ENCODE results near the gene REPIN1. TPM values are rescaled to one million over a fixed set of nuclear protein-coding genes. Genes with fewer than 3 reads are reported as not detected.

REPIN1 gene
- total RNA-seq, 1 experiment from 2014 or later, result 106 TPM

DNA sequence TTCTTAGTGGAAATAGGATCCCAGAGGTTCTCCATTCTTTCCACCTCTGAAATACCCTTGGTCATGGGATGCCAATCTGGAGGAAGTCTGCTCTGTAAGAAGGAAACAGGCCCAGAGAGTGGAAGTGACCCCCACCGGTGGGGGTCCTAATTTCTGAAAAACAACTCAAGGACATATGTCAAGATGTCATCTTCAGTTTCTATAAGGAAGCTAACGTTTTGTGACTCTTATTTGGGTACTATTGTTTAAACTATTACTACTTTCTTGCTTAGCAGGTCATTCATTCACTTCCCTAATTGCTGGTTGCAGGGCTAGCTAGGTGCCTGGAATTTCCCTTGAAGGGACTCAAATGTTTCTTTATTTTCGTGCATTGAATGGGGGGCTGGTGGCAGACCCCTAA is 8.6 kb downstream of the REPIN1 start:
- DNase-seq, result no peak
- Mint-ChIP-seq H3K36me3 (ENCODE audit: insufficient read depth in 1 of 3, low read depth in 3 of 3) (peaks cover 26 to 34% (median 26%) of the 10 kb centered on the region in 3 experiments; a peak in 6 of 7 replicates), H3K27ac (peak overlapping the region in 2 of 3 experiments; percentile 93 to 95; a peak in 3 of 7 replicates), H3K4me1 (peaks cover 66 to 76% of the 10 kb centered on the region in 2 experiments), H3K4me3 (peak overlapping the region in 1 of 2 experiments; percentile 16; a peak in 1 of 5 replicates), H3K27me3 (ENCODE audit: low read depth) (no peaks in the 10 kb centered on the region), H3K9me3 (no peaks in the 10 kb centered on the region)
- Histone ChIP-seq H3K18ac (ENCODE audit: insufficient read length, low read depth, low read length) (no peak overlapping the region), H3K27me3 (ENCODE audit: insufficient read depth, low read length) (no peaks in the 10 kb centered on the region), H2AFZ (ENCODE audit: low read length) (no peak overlapping the region), H2BK12ac (ENCODE audit: insufficient read length, low read depth, low read length) (no peak overlapping the region), H2AK5ac (ENCODE audit: insufficient read length, low read length) (no peak overlapping the region), H3K4me2 (ENCODE audit: insufficient read depth, insufficient read length, low read length) (no peak overlapping the region), H2BK120ac (ENCODE audit: low read depth, low read length, poor library complexity, severe bottlenecking) (no peak overlapping the region), H3K4me1 (ENCODE audit: insufficient read depth, low read length) (peaks cover 12% of the 10 kb centered on the region; the same call in 1 of the 2 replicates), H2BK5ac (ENCODE audit: insufficient read length, low read length) (no peak overlapping the region), H3K9ac (ENCODE audit: extremely low read depth, insufficient read length, low read length) (no peak overlapping the region), H3K27ac (ENCODE audit: insufficient read length, low read depth, low read length) (no peak overlapping the region), H3K23me2 (ENCODE audit: insufficient read length, low read depth, low read length, poor library complexity, severe bottlenecking) (peaks cover 11% of the 10 kb centered on the region), H3K9me3 (ENCODE audit: control insufficient read depth, low read depth, low read length) (no peaks in the 10 kb centered on the region), H2BK20ac (ENCODE audit: low read depth, low read length, poor library complexity, severe bottlenecking) (no peak overlapping the region), H3K23ac (ENCODE audit: insufficient read length, low read depth, low read length) (no peak overlapping the region), H3K79me1 (ENCODE audit: insufficient read depth, low read depth, low read length, poor library complexity, severe bottlenecking) (no peaks in the 10 kb centered on the region), H3K4ac (ENCODE audit: low read depth, low read length) (no peak overlapping the region), H4K5ac (ENCODE audit: insufficient read length, low read depth, low read length) (no peak overlapping the region), H3K56ac (ENCODE audit: insufficient read length, low read depth, low read length) (no peak overlapping the region), H2BK15ac (ENCODE audit: low read depth, low read length) (no peak overlapping the region), H3K14ac (ENCODE audit: insufficient read depth, low read length) (no peak overlapping the region), H4K91ac (ENCODE audit: insufficient read length, low read depth, low read length) (no peak overlapping the region), H3K79me2 (ENCODE audit: insufficient read depth, low read length) (peaks cover 5% of the 10 kb centered on the region; the same call in 1 of the 2 replicates), H4K20me1 (ENCODE audit: control insufficient read depth, insufficient read depth, insufficient read length) (no peaks in the 10 kb centered on the region), H4K8ac (replicated peaks; ENCODE audit: insufficient read length, low read depth, low read length) (no peak overlapping the region), H3T11ph (ENCODE audit: low read length) (no peak overlapping the region)
- TF ChIP-seq, protein P1, sequence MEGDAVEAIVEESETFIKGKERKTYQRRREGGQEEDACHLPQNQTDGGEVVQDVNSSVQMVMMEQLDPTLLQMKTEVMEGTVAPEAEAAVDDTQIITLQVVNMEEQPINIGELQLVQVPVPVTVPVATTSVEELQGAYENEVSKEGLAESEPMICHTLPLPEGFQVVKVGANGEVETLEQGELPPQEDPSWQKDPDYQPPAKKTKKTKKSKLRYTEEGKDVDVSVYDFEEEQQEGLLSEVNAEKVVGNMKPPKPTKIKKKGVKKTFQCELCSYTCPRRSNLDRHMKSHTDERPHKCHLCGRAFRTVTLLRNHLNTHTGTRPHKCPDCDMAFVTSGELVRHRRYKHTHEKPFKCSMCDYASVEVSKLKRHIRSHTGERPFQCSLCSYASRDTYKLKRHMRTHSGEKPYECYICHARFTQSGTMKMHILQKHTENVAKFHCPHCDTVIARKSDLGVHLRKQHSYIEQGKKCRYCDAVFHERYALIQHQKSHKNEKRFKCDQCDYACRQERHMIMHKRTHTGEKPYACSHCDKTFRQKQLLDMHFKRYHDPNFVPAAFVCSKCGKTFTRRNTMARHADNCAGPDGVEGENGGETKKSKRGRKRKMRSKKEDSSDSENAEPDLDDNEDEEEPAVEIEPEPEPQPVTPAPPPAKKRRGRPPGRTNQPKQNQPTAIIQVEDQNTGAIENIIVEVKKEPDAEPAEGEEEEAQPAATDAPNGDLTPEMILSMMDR (conservative IDR thresholded peaks at IDR 0.05), result no peak
- WGBS (ENCODE audit: extremely low coverage, insufficient read length, low lambda C conversion rate), result no CpG with 5 or more reads among the region's 3 CpGs

Measured in H9 (cell line).